KMS-11 (cell line): Measurements from ENCODE around the gene ZNF236.

Experiments used
- H2AFZ ChIP-seq: fragments of 200-600 bp; sonication (generic); 2 replicates; pipeline ENCODE4 v1.6.1; 2016; ENCODE audit warnings: antibody characterized with exemption, mixed run types, low read depth
- H3K27ac ChIP-seq: fragments of 200-600 bp; sonication (generic); 2 replicates; pipeline ENCODE4 v1.6.1; 2016; ENCODE audit warnings: mild to moderate bottlenecking, mixed run types
- H3K27me3 ChIP-seq: fragments of 200-600 bp; sonication (generic); 2 replicates; pipeline ENCODE4 v1.6.1; 2017; ENCODE audit warnings: mild to moderate bottlenecking, low read depth, mixed run types, moderate library complexity; ENCODE audit not compliant: insufficient read depth
- H3K36me3 ChIP-seq: fragments of 200-600 bp; sonication (generic); 2 replicates; pipeline ENCODE4 v1.6.1; 2017; ENCODE audit warnings: mild to moderate bottlenecking, mixed run types; ENCODE audit not compliant: insufficient read depth
- H3K4me1 ChIP-seq: fragments of 200-600 bp; sonication (generic); 2 replicates; pipeline ENCODE4 v1.6.1; 2016; ENCODE audit warnings: mild to moderate bottlenecking, low read depth, mixed run types; ENCODE audit not compliant: poor library complexity, severe bottlenecking
- H3K4me2 ChIP-seq: fragments of 200-600 bp; sonication (generic); 2 replicates; pipeline ENCODE4 v1.7.0; 2016; ENCODE audit warnings: mild to moderate bottlenecking, mixed run types
- H3K4me3 ChIP-seq: fragments of 200-600 bp; sonication (generic); IDR thresholded peaks from 2 replicates; pipeline ENCODE4 v1.6.1; 2017; ENCODE audit warnings: low read depth, low read length, mixed read lengths; ENCODE audit not compliant: insufficient read depth
- H3K79me2 ChIP-seq: fragments of 200-600 bp; sonication (generic); 2 replicates; pipeline ENCODE4 v1.6.1; 2016; ENCODE audit warnings: low read depth, mixed run types; ENCODE audit not compliant: insufficient read depth
- H3K9ac ChIP-seq: fragments of 200-600 bp; sonication (generic); 2 replicates; pipeline ENCODE4 v1.6.1; 2016; ENCODE audit warnings: mild to moderate bottlenecking, mixed run types
- H4K20me1 ChIP-seq: fragments of 200-600 bp; sonication (generic); 2 replicates; pipeline ENCODE4 v1.6.1; 2016; ENCODE audit warnings: mild to moderate bottlenecking, mixed run types; ENCODE audit not compliant: insufficient read depth
- TF ChIP-seq, protein P1 (sequence below): fragments of 200-600 bp; sonication (generic); conservative IDR thresholded peaks from 2 replicates; pipeline ENCODE4 v1.6.1; 2017; ENCODE audit warnings: low read depth, mild to moderate bottlenecking, antibody characterized with exemption, low read length, moderate library complexity, mixed read lengths

Gene ZNF236

DNA sequence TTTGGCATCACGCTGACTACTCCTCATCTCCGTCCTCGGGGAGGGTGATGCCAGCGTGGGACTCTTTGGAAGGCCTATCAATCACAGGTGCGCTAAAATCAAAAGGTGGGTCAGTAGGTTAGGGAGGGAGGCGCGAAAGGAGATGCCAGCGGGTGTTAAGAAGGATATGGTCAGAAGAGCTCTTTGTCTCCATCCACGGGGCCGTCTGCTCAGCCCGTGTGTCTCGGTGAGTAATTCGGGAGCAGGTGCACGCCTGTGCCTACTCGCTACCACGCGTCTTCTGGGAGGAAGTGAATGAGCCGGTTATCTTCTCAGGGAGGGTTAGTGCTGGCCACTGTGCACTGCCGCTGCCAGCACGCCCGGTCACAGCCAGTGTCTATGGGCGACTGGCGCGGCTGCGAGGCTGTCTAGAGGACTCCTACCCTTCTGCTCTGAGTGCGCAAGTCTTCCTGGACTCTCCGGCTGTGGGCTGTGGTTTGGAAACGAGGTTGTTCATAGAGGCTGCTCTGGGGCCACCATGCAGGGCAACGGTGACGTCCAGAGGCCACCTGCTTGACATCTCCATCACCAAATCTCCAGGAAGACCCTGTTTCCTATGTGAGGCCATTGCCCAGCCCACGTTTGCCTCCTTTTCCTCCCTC is 156.9 kb downstream of the ZNF236 start:
- Histone ChIP-seq H3K27ac (no peak overlapping the region), H3K79me2 (no peaks in the 10 kb centered on the region), H3K36me3 (no peaks in the 10 kb centered on the region), H4K20me1 (no peaks in the 10 kb centered on the region), H3K27me3 (no peaks in the 10 kb centered on the region), H3K9ac (no peak overlapping the region), H2AFZ (no peak overlapping the region), H3K4me2 (no peak overlapping the region), H3K4me3 (no peak overlapping the region), H3K4me1 (no peaks in the 10 kb centered on the region)
- TF ChIP-seq, protein P1, sequence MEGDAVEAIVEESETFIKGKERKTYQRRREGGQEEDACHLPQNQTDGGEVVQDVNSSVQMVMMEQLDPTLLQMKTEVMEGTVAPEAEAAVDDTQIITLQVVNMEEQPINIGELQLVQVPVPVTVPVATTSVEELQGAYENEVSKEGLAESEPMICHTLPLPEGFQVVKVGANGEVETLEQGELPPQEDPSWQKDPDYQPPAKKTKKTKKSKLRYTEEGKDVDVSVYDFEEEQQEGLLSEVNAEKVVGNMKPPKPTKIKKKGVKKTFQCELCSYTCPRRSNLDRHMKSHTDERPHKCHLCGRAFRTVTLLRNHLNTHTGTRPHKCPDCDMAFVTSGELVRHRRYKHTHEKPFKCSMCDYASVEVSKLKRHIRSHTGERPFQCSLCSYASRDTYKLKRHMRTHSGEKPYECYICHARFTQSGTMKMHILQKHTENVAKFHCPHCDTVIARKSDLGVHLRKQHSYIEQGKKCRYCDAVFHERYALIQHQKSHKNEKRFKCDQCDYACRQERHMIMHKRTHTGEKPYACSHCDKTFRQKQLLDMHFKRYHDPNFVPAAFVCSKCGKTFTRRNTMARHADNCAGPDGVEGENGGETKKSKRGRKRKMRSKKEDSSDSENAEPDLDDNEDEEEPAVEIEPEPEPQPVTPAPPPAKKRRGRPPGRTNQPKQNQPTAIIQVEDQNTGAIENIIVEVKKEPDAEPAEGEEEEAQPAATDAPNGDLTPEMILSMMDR: no peak

DNA sequence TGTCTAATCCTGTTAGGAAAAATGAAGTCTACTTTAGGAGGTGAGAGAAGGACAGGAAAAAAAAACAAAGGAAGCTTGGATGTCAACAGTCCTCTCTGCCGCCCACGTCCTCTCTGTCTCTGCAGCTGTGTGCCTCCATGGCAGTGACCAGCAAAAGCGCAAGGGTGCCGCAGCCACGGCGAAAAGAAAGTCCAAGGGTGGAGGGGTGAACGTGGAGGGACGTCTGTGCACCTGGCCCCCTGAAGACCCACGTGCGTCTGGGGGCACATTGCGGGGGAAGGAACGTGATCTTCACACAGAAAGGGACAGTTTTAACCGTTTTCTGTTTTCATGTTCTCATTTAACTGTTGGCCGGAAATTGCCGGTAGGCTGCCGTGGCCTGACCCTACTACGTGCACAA is 157.5 kb downstream of the ZNF236 start:
- Histone ChIP-seq H3K4me2 (no peak overlapping the region), H2AFZ (no peak overlapping the region), H3K9ac (no peak overlapping the region), H3K36me3 (no peaks in the 10 kb centered on the region), H3K79me2 (no peaks in the 10 kb centered on the region), H3K4me1 (no peaks in the 10 kb centered on the region), H4K20me1 (no peaks in the 10 kb centered on the region), H3K27me3 (no peaks in the 10 kb centered on the region), H3K4me3 (no peak overlapping the region), H3K27ac (no peak overlapping the region)
- TF ChIP-seq, protein P1: no peak

DNA sequence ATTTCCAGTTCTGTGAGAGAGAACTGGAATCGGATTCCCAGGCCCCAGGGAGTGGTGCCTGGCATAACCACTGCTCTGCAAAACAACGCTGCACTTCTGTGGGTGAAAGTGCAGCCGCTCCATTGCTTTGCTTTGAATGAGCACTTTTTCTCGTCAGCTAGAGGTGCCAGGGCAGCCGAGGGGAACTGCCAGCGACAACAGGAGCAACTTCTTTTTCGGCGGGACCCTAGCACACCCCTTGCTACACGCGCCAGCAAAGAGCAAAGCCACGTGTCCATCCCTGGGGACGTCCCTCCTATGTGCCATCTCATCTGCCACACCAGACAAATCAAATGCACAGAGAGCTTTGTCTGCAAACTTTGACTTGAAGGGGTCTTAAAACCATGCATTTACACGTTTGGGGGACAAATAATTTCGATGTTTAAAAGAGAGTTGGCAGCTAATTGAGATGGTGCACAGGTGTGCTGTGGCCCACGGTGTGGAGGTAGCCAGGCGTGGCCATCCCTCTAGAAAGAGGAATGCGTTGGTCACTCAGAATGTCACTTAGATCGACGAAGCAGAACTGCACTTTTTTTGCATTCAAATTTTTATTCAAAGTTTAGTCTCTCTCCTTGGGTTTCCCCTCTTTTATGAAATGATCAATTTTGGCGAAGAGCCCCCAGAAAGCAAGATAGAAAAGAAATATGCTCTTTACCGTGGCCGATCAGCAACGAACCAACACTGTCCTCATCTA is 158.5 kb downstream of the ZNF236 start:
- no peak overlapping the region for H3K9ac ChIP-seq
- no peaks in the 10 kb centered on the region for H3K4me1 ChIP-seq
- H2AFZ ChIP-seq: no peak overlapping the region
- H3K27me3 ChIP-seq: no peaks in the 10 kb centered on the region
- no peak overlapping the region for H3K4me2 ChIP-seq
- no peaks in the 10 kb centered on the region for H3K79me2 ChIP-seq
- TF ChIP-seq, protein P1: no peak
- no peak overlapping the region for H3K4me3 ChIP-seq
- H3K27ac ChIP-seq: no peak overlapping the region
- no peaks in the 10 kb centered on the region for H3K36me3 ChIP-seq
- H4K20me1 ChIP-seq: no peaks in the 10 kb centered on the region

DNA sequence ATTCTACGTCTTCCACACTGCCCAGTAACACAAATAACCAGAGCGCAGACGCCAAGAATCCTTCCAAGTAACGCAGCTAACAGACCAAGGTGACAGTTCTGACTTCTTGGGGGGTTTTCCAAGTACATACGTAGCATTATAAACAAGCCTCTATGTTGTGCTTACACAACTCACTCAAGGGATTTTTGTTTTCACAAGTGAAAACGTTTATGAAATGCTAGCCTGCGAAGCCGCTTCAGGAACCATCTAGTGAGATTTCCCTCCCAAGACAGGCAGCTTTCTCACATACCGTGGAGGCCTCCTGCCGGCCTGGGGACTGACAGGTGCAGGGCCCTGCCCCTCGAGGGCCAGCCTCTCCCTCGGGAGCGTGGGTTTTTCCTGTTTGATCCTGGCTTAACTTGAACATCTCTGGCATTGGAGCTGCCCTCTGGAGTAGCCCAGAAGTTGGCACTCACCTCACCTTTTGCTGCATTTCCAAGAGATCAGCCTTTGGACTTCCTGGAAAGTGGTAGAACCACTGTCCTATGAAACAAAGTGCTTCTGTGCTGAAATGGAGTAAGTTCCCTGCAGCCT is 159.1 kb downstream of the ZNF236 start:
- Histone ChIP-seq H3K27me3 (no peaks in the 10 kb centered on the region), H3K79me2 (no peaks in the 10 kb centered on the region), H3K4me2 (no peak overlapping the region), H3K9ac (no peak overlapping the region), H3K36me3 (no peaks in the 10 kb centered on the region), H2AFZ (no peak overlapping the region), H3K4me1 (no peaks in the 10 kb centered on the region), H3K4me3 (no peak overlapping the region), H4K20me1 (no peaks in the 10 kb centered on the region), H3K27ac (no peak overlapping the region)
- TF ChIP-seq, protein P1: no peak
